Esophagus squamous epithelium (tissue), 4 donors: ENCODE measurements around the gene EXO5.
"Not testable (repeated sequence)": the region's sequence is repeated elsewhere in the genome, so short reads cannot be mapped to it uniquely, and the experiment has no call there.

ENCODE experiments used
- CTCF ChIP-seq, 6 experiments: fragments of 450-650 bp in 4 of 6; fragments of 200-600 bp in 2 of 6; sonication (generic) in 2 of 6; IDR thresholded peaks; one replicate each; pipeline ENCODE4 v1.5.1; 2016 to 2019; ENCODE audit warnings: antibody characterized with exemption in 6 of 6, mild to moderate bottlenecking in 4 of 6, moderate library complexity in 4 of 6
- POLR2A ChIP-seq, 4 donors: fragments of 450-650 bp; IDR thresholded peaks; one replicate each; pipeline ENCODE4 v1.6.1; 2017; ENCODE audit warnings: antibody characterized with exemption in 4 of 4, mild to moderate bottlenecking in 4 of 4, moderate library complexity in 3 of 4

GRCh38 chr1:40502651-40503050 lies 5.9 kb upstream of the EXO5 start:
- not testable (repeated sequence) for TF ChIP-seq CTCF, POLR2A (IDR thresholded peaks at IDR 0.05)
